Right lobe of liver (tissue), 4 donors: ENCODE results near the gene MYO16.

Source experiments
- POLR2A ChIP-seq: fragments of 450-650 bp; IDR thresholded peaks from one replicate; pipeline ENCODE4 v1.6.1; 2017; ENCODE audit warnings: antibody characterized with exemption, mild to moderate bottlenecking
- TF ChIP-seq, protein P1 (sequence below), 4 donors: fragments of 200-600 bp in 3 of 4; fragments of 450-650 bp in 1 of 4; IDR thresholded peaks; one replicate each; pipeline versions ENCODE4 v1.5.1 to v1.8.0; 2016 to 2022; ENCODE audit warnings: antibody characterized with exemption in 4 of 4, mild to moderate bottlenecking in 2 of 4
- donor health status: DM: no; HTN: no; CAD: no.
- donor health status: DM: no; HTN: no; CAD: no.
- donor health status: DM: no; HTN: yes; CAD: no.

DNA sequence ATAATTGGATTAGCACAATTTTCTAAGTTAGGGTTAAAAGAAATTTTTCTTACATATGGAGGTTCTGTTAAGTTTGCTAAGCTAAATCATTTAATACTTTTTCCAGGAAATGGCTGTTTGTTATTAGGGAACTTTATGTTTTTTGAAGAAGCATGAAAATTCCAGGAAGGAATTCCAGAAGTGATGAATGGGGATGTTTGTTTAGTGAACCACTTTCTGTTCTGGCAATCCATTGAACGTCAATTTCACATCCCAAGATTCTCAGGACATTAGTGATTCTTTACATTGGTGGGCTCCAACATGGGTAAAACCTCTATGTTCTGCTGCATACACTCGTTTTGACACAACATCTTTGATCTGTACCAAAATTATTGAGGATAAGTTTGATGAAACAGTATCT lies 622.5 kb downstream of the MYO16 start:
- TF ChIP-seq, protein P1, sequence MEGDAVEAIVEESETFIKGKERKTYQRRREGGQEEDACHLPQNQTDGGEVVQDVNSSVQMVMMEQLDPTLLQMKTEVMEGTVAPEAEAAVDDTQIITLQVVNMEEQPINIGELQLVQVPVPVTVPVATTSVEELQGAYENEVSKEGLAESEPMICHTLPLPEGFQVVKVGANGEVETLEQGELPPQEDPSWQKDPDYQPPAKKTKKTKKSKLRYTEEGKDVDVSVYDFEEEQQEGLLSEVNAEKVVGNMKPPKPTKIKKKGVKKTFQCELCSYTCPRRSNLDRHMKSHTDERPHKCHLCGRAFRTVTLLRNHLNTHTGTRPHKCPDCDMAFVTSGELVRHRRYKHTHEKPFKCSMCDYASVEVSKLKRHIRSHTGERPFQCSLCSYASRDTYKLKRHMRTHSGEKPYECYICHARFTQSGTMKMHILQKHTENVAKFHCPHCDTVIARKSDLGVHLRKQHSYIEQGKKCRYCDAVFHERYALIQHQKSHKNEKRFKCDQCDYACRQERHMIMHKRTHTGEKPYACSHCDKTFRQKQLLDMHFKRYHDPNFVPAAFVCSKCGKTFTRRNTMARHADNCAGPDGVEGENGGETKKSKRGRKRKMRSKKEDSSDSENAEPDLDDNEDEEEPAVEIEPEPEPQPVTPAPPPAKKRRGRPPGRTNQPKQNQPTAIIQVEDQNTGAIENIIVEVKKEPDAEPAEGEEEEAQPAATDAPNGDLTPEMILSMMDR (IDR thresholded peaks at IDR 0.05) = no peak
- TF ChIP-seq POLR2A = no peak
